ENCODE results near the gene ITPK1.

GRCh38 chr14:93051600-93052546 lies 63.9 kb downstream of the ITPK1 start:
- no peak for TF ChIP-seq CTCF (IDR thresholded peaks at IDR 0.05)
- TF ChIP-seq POLR2A (IDR thresholded peaks at IDR 0.05): no peak

Data from thyroid gland (tissue), 4 donors.